WERI-Rb-1 (cell line): ENCODE measurements around the gene KLF9.

ENCODE experiments used
- DNase-seq: peaks from one replicate; pipeline ENCODE4 v3.0.0-alpha.2; 2020
- H3K27ac ChIP-seq: fragments of 250-450 bp; sonication (Bioruptor Pico); 2 replicates; pipeline ENCODE4 v1.5.1; 2020; ENCODE audit warnings: mild to moderate bottlenecking, moderate library complexity
- H3K27me3 ChIP-seq: fragments of 250-450 bp; sonication (Bioruptor Pico); 2 replicates; pipeline ENCODE4 v1.5.1; 2021; ENCODE audit warnings: mild to moderate bottlenecking, low read depth, moderate library complexity; ENCODE audit not compliant: insufficient read depth, severe bottlenecking
- H3K36me3 ChIP-seq: fragments of 250-450 bp; sonication (Bioruptor Pico); 2 replicates; pipeline ENCODE4 v1.5.1; 2020; ENCODE audit warnings: mild to moderate bottlenecking, moderate library complexity
- H3K4me3 ChIP-seq: 2 replicates; pipeline ENCODE4 v1.5.1; 2011; ENCODE audit warnings: low read depth, mild to moderate bottlenecking, control low read depth, low read length
- H3K9me3 ChIP-seq: fragments of 250-450 bp; sonication (Bioruptor Pico); 2 replicates; pipeline ENCODE4 v1.5.1; 2021; ENCODE audit warnings: mild to moderate bottlenecking, moderate library complexity; ENCODE audit not compliant: severe bottlenecking
- TF ChIP-seq, protein P1 (sequence below): IDR thresholded peaks from 2 replicates; pipeline ENCODE4 v1.5.1; 2011; ENCODE audit warnings: low read depth, mild to moderate bottlenecking, control low read depth, inconsistent platforms, low read length

Gene KLF9

GRCh38 chr9:70400107-70400892, 14.2 kb downstream of the KLF9 start:
- no peaks in the 10 kb centered on the region for H3K27me3 ChIP-seq
- TF ChIP-seq, protein P1, sequence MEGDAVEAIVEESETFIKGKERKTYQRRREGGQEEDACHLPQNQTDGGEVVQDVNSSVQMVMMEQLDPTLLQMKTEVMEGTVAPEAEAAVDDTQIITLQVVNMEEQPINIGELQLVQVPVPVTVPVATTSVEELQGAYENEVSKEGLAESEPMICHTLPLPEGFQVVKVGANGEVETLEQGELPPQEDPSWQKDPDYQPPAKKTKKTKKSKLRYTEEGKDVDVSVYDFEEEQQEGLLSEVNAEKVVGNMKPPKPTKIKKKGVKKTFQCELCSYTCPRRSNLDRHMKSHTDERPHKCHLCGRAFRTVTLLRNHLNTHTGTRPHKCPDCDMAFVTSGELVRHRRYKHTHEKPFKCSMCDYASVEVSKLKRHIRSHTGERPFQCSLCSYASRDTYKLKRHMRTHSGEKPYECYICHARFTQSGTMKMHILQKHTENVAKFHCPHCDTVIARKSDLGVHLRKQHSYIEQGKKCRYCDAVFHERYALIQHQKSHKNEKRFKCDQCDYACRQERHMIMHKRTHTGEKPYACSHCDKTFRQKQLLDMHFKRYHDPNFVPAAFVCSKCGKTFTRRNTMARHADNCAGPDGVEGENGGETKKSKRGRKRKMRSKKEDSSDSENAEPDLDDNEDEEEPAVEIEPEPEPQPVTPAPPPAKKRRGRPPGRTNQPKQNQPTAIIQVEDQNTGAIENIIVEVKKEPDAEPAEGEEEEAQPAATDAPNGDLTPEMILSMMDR: no peak
- H3K4me3 ChIP-seq: no peak overlapping the region
- H3K36me3 ChIP-seq: no peaks in the 10 kb centered on the region
- H3K9me3 ChIP-seq: no peaks in the 10 kb centered on the region
- no peak for DNase-seq
- no peak overlapping the region for H3K27ac ChIP-seq

GRCh38 chr9:70399141-70399540, 15.3 kb downstream of the KLF9 start:
- TF ChIP-seq, protein P1: no peak
- Histone ChIP-seq H3K27ac (no peak overlapping the region), H3K27me3 (no peaks in the 10 kb centered on the region), H3K36me3 (no peaks in the 10 kb centered on the region), H3K4me3 (no peak overlapping the region), H3K9me3 (no peaks in the 10 kb centered on the region)
- DNase-seq: no peak

GRCh38 chr9:70398145-70398556, 16.3 kb downstream of the KLF9 start:
- Histone ChIP-seq H3K27ac (no peak overlapping the region), H3K4me3 (no peak overlapping the region), H3K27me3 (no peaks in the 10 kb centered on the region), H3K36me3 (no peaks in the 10 kb centered on the region), H3K9me3 (no peaks in the 10 kb centered on the region)
- TF ChIP-seq, protein P1: no peak
- no peak for DNase-seq

- Histone ChIP-seq H3K4me3 (no peak overlapping the region), H3K27me3 (no peaks in the 10 kb centered on the region), H3K36me3 (no peaks in the 10 kb centered on the region), H3K27ac (no peak overlapping the region), H3K9me3 (no peaks in the 10 kb centered on the region)
- TF ChIP-seq, protein P1: no peak
- no peak for DNase-seq
Measured at GRCh38 chr9:70395652-70396051, 18.8 kb downstream of the KLF9 start.

- TF ChIP-seq, protein P1: no peak
- no peak for DNase-seq
- Histone ChIP-seq H3K9me3 (no peaks in the 10 kb centered on the region), H3K27me3 (no peaks in the 10 kb centered on the region), H3K36me3 (no peaks in the 10 kb centered on the region), H3K4me3 (no peak overlapping the region), H3K27ac (no peak overlapping the region)
Measured at GRCh38 chr9:70392850-70393249, 21.6 kb downstream of the KLF9 start.

DNA sequence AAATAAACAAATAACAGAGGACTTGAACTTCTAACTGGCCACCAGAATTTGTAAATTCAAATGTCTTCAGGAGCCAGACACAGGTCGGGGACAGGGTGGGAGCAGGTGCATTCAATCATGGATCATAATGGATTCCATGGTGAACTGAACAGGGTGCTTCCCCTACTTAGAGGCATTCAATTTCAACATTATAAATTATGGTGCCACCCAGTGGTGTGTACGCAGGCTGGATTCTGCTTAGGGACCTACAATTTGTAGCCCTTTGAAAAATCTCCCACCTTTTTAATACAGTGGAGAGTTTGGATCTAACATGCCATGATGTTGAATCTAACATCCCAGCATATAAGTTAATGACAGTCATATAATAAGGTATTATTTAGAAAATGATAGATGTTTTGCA, 22.3 kb downstream of the KLF9 start:
- H3K27ac ChIP-seq: no peak overlapping the region
- DNase-seq: peak; percentile 16
- H3K4me3 ChIP-seq: no peak overlapping the region
- H3K36me3 ChIP-seq: no peaks in the 10 kb centered on the region
- no peaks in the 10 kb centered on the region for H3K27me3 ChIP-seq
- TF ChIP-seq, protein P1: peak; percentile 31; the same call in 1 of the 2 replicates
- no peaks in the 10 kb centered on the region for H3K9me3 ChIP-seq
